Fibroblast of the aortic adventitia (primary cell): ENCODE measurements around the gene RHOJ. TPM values are rescaled to one million over a fixed set of nuclear protein-coding genes. Genes with fewer than 3 reads are reported as not detected.
A peak's percentile ranks its signal among the peaks of the same experiment; 100 is the strongest.

ENCODE experiments used
- DNase-seq: peaks from one replicate; pipeline ENCODE4 v3.0.0-alpha.2; 2010; ENCODE audit warnings: low read depth
- H3K4me3 ChIP-seq: 2 replicates; pipeline ENCODE4 v1.5.1; 2011; ENCODE audit warnings: low read depth, mild to moderate bottlenecking, control low read depth, low read length, moderate library complexity
- total RNA-seq: library from RNA; depleted of rRNA; stranded (reverse); fragments of >200 nt; gene quantifications from 2 replicates; pipeline ENCODE4 v1.2.3, GENCODE V29; 2012; ENCODE audit warnings: low replicate concordance
- TF ChIP-seq, protein P1 (sequence below): IDR thresholded peaks from 2 replicates; pipeline ENCODE4 v1.5.1; 2011; ENCODE audit warnings: mild to moderate bottlenecking, low read length, control low read depth, inconsistent platforms; ENCODE audit not compliant: insufficient read depth

The RHOJ gene
- total RNA-seq, 1 donor, result 13.5 TPM

DNA sequence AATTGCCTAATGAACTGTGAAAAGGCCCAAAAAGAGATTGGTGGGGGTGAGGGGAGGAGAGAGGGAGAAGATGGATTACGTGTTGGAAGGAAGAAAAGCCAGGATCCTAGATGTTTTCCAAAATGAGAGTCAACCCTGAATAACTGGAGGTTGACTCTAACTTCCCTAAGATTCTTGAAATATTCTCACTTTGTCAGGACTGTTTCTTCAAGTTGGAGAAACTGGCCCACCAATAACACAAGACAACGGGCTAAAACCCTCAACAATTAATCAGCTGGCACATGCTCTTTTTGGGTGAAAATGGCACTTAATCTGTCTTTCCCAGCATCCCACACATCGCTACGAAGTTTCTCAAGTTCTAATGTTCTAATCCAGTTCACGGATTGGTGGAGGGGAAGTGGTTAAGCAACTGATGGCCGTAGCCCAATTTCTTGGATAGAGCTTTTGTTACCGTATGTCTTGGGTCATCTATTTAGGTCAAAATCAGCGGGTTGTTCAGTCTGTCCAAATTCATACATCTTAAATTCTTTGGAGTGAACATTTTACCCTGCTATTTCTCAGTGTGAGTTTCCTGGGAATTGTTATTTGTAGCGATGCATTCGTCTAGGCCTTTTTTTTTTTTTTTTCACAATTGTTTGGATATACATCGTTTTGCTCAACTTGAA is 65.5 kb downstream of the RHOJ start:
- TF ChIP-seq, protein P1, sequence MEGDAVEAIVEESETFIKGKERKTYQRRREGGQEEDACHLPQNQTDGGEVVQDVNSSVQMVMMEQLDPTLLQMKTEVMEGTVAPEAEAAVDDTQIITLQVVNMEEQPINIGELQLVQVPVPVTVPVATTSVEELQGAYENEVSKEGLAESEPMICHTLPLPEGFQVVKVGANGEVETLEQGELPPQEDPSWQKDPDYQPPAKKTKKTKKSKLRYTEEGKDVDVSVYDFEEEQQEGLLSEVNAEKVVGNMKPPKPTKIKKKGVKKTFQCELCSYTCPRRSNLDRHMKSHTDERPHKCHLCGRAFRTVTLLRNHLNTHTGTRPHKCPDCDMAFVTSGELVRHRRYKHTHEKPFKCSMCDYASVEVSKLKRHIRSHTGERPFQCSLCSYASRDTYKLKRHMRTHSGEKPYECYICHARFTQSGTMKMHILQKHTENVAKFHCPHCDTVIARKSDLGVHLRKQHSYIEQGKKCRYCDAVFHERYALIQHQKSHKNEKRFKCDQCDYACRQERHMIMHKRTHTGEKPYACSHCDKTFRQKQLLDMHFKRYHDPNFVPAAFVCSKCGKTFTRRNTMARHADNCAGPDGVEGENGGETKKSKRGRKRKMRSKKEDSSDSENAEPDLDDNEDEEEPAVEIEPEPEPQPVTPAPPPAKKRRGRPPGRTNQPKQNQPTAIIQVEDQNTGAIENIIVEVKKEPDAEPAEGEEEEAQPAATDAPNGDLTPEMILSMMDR, result no peak
- peak; percentile 30 for DNase-seq
- H3K4me3 ChIP-seq, result no peak overlapping the region

DNA sequence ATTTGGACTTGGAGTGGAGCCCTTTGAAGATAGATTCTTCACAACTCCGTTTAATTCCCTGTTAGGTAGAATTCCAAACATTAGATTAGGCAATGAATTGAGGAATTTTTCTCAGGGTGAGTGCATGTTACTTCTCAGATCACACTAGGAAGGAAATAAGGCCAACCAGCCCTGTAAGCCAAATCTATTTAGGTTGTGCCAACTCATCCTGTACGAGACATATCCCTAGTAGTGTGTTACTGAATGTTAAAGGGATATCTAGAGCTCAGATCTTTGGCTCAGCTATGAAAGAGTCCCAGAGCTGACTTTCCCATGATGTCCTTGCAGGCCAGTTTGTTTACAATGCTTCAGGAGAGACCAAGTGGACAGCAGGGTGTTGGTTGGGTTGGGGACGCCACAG is 68.9 kb downstream of the RHOJ start:
- no peak overlapping the region for H3K4me3 ChIP-seq
- TF ChIP-seq, protein P1, result no peak
- peak; percentile 73 for DNase-seq

DNA sequence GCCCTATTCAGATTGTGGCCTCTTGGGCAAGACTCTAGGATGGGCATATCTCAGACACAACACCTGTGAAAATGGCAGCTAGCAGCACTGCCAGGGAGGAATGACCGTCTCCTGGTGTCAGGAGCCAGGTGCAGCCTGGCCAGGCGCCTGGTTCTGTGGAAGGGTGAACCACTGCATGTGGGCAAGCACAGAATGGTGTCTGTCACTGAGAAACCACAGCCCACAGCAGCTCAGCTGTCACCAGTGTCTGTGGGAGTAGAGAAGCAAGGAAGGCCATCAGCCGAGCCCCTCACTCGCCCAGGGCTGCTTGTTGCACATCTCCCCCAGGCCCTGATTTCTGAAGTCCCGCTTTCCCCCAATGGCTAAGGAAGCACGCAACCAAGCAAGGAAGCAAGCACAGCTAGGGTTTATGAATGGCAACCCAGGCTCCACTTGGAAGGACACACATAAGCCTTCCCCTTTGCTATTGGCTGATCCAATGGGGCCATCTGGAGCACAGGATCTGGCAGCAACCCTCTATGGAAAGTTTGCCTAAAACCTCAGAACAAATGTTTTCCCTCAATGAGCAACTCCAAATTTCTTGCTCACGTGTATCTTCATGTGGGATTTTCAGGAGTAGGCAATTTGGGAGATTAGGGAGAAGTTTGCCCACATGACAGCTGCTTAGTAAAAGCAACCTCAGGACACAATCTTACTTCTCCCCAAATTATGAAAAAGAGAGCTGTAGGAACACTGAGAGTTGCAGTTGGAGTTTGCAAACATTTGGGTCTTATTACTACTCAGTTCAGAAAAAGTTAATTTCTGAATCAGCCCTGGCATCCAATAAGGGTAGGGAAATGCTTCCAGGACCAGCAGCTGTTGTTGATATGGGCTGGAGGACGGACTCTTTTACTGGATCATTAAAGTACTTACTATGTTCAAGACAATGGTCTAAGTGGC is 69.7 kb downstream of the RHOJ start:
- peak; percentile 87 for DNase-seq
- H3K4me3 ChIP-seq, result no peak overlapping the region
- TF ChIP-seq, protein P1, result no peak

DNA sequence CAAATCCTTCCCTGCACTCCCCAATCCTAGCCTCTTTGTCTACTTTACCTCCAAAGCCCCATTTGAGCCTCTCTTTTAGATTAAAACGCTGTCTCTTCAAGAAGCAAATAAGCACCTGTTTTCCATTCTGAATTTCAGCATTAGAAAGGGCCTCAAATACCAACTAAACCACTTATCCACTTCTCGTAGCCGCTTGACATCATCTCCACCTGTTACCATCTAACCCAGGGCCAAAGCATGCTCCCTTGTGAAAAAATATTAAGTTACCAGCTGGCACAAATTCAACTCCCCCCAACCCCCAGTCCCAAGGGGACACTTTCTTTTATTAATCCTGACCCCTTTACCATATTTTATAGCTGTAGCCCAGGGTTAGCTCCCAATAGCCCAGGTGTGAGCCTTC is 71.4 kb downstream of the RHOJ start:
- H3K4me3 ChIP-seq, result no peak overlapping the region
- TF ChIP-seq, protein P1, result no peak
- DNase-seq, result no peak

DNA sequence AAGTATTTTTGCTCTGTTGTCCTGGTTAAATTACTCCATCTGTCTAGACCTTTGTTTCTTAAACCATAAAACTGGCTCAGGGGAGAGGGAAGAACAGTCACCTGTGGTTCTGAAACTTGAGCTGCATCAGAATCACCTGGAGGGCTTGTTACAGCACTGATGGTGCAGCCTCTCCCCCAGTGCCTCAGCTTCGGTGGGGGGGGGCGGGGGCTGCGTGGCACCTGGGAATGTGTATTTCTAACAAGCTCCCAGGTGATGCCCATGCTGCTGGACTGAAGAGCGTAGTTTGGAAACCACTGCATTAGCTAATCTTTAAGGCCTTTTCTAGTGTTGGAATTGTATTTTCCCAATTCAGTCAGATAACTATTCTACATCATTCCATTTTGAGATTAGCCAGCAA is 71.8 kb downstream of the RHOJ start:
- TF ChIP-seq, protein P1, result no peak
- H3K4me3 ChIP-seq, result no peak overlapping the region
- DNase-seq, result no peak

DNA sequence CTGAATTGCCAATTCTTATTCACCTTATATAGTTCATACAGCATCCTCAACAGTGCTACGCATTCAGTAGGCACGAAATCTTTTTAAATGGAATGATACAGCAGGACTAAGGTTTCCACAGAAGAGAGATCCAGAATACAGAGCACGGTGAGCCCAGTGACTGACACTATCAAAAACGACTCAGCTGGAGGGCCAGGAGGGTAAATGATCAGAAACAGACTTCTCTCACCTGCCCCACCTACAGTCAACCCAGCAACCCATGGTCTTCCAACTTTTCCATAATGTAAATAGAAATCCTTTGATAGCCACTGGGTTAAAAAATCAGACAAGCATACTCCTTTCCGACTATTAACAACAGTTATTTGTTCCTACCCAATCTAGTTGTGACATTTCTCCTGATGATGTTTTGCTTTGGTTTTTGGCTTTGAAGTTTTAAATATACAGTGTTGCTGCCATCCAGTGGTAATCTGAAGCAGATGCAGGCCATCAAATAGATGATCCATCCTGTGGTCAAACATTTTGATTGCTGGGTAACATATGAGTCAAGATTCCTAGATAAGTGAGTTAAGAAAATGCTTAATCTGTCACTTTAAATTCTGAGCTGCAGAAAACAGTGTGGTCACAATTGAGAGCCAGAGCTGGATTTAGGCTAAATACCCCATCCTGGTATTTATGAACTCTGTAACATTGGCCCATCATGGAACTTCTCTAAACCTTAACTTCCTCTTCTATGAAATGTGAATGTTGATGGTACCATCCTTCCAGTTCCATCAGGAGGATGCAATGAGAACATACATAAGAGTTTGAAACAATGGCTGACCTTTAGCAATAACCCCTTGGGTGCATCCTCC is 72.5 kb downstream of the RHOJ start:
- TF ChIP-seq, protein P1, result peak; percentile 79
- H3K4me3 ChIP-seq, result no peak overlapping the region
- DNase-seq, result peak; percentile 82
